Body of pancreas (tissue), 4 donors: ENCODE data around the gene CHST3. TPM values are rescaled to one million over a fixed set of nuclear protein-coding genes. Genes with fewer than 3 reads are reported as not detected.

ENCODE experiments used
- ATAC-seq: fragments of 150-250 bp; one replicate; pipeline ENCODE4 v1.9.1; 2016
- DNase-seq, 4 donors: peaks; one replicate each; pipeline ENCODE4 v3.0.0-alpha.2; 2019
- H3K27ac ChIP-seq, 4 donors: fragments of 200-600 bp; sonication (generic); 1 replicate in 3 of 4; 2 replicates in 1 of 4; pipeline versions ENCODE4 v1.5.1 to v1.6.1; 2016 to 2019; ENCODE audit warnings: mild to moderate bottlenecking in 1 of 4, mixed read lengths in 1 of 4, moderate library complexity in 1 of 4
- H3K27me3 ChIP-seq, 2 donors: fragments of 200-600 bp; sonication (generic); one replicate each; pipeline ENCODE4 v1.6.0; 2016; ENCODE audit warnings: mild to moderate bottlenecking in 1 of 2
- H3K36me3 ChIP-seq, 2 donors: fragments of 200-600 bp; sonication (generic); replicated peaks in 1 of 2; 2 replicates each; pipeline ENCODE4 v1.5.1; 2016; ENCODE audit warnings: low read depth in 2 of 2; ENCODE audit not compliant: insufficient read depth in 1 of 2
- H3K4me1 ChIP-seq: fragments of 200-600 bp; sonication (generic); one replicate; pipeline ENCODE4 v1.6.0; 2016
- H3K4me3 ChIP-seq, 2 donors: fragments of 200-600 bp; sonication (generic); 1 replicate in 1 of 2; 2 replicates in 1 of 2; pipeline ENCODE4 v1.5.1; 2016 to 2019
- H3K9me3 ChIP-seq, 3 donors: fragments of 200-600 bp; sonication (generic); 1 replicate in 2 of 3; 2 replicates in 1 of 3; pipeline ENCODE4 v1.5.1; 2016
- POLR2A ChIP-seq, 3 donors: fragments of 450-650 bp; IDR thresholded peaks; one replicate each; pipeline ENCODE4 v1.6.1; 2016; ENCODE audit warnings: antibody characterized with exemption in 3 of 3, mild to moderate bottlenecking in 2 of 3
- WGBS, 2 donors: methylation state at CpG; one replicate each; pipeline ENCODE4 v1.1.5; 2017; 5-methylcytosine and 5-hydroxymethylcytosine counted together
- intact Hi-C: fragments of 100-400 bp; cut with DNase I; formaldehyde crosslinking; loops from one replicate; pipeline ENCODE4 v1.15.1; 2023
- total RNA-seq, 2 donors: library from RNA; depleted of rRNA; stranded (reverse); fragments of >200 nt; gene quantifications; one replicate each; pipeline ENCODE4 v1.1.0, GENCODE V29; 2016
- TF ChIP-seq, protein P1 (sequence below), 7 experiments: fragments of 450-650 bp in 4 of 7; fragments of 200-600 bp in 3 of 7; sonication (generic) in 3 of 7; IDR thresholded peaks; one replicate each; pipeline ENCODE4 v1.5.1; 2016 to 2019; ENCODE audit warnings: antibody characterized with exemption in 7 of 7

Gene CHST3
- total RNA-seq, 2 donors from 2014 or later = 8.6 to 19.4 TPM

DNA sequence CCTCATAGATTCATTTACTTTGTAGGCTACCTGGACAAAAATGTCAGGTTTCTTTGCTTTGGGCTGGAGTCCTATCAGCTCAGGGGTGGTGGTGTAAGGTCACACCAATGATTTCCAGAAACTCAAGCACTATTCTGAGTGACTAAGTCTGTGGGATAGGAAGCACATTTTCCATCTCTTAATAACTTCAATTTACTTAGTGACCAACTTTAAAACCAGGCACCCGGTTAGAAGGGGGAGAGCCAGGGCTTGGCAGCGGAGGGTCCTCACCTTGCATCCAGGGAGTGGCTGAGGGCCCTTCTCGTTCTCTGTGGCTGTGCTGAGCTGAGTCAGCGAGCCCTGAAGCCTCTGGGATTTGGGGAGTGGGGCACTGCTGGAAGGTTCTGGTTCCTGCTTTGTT lies 6.7 kb downstream of the CHST3 start:
- Histone ChIP-seq H3K4me1 (peaks cover 71% of the 10 kb centered on the region), H3K9me3 (no peaks in the 10 kb centered on the region), H3K27me3 (no peaks in the 10 kb centered on the region), H3K27ac (peak overlapping the region in 3 of 4 donors; percentile 47 to 58 (median 49)), H3K4me3 (no peak overlapping the region), H3K36me3 (no peaks in the 10 kb centered on the region)
- TF ChIP-seq, protein P1, sequence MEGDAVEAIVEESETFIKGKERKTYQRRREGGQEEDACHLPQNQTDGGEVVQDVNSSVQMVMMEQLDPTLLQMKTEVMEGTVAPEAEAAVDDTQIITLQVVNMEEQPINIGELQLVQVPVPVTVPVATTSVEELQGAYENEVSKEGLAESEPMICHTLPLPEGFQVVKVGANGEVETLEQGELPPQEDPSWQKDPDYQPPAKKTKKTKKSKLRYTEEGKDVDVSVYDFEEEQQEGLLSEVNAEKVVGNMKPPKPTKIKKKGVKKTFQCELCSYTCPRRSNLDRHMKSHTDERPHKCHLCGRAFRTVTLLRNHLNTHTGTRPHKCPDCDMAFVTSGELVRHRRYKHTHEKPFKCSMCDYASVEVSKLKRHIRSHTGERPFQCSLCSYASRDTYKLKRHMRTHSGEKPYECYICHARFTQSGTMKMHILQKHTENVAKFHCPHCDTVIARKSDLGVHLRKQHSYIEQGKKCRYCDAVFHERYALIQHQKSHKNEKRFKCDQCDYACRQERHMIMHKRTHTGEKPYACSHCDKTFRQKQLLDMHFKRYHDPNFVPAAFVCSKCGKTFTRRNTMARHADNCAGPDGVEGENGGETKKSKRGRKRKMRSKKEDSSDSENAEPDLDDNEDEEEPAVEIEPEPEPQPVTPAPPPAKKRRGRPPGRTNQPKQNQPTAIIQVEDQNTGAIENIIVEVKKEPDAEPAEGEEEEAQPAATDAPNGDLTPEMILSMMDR (IDR thresholded peaks at IDR 0.05) = no peak
- TF ChIP-seq POLR2A (IDR thresholded peaks at IDR 0.05) = no peak
- no peak for ATAC-seq
- DNase-seq = no peak
- WGBS, 2 donors = 61 to 67% methylated on average over 4 of the region's 4 CpGs
- intact Hi-C loops = no loop called here

DNA sequence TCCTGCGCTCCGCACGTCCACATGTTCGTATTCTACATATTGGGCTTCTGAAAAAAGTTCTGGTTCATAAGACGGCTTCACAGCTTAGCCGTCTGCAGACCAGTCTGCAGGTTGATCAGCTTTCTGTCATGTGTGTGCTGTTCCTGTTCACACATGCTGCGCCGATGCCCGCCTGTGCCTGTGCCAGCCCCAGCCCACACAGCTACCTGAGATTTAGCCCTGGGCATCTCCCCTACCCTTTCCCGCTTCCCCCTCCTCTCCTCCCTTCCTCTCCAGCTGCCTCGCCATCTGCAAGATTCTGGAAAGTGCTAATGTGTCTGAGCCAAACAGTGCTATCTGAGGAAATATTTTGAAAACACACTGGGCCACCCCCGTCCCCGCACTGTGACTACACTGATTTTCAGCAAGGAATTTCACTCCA lies 7.1 kb downstream of the CHST3 start:
- no peak for TF ChIP-seq POLR2A (IDR thresholded peaks at IDR 0.05)
- TF ChIP-seq, protein P1 (IDR thresholded peaks at IDR 0.05) = no peak
- intact Hi-C loops = no loop called here
- H3K9me3 ChIP-seq = no peaks in the 10 kb centered on the region
- DNase-seq (no peak), ATAC-seq (no peak)
- no peaks in the 10 kb centered on the region for H3K36me3 ChIP-seq
- peak overlapping the region in 3 of 4 donors; percentile 47 to 58 (median 49) for H3K27ac ChIP-seq
- peaks cover 71% of the 10 kb centered on the region for H3K4me1 ChIP-seq
- no peaks in the 10 kb centered on the region for H3K27me3 ChIP-seq
- H3K4me3 ChIP-seq = no peak overlapping the region
- WGBS, 2 donors = 72 to 83% methylated on average over 10 to 13 of the region's 13 CpGs

DNA sequence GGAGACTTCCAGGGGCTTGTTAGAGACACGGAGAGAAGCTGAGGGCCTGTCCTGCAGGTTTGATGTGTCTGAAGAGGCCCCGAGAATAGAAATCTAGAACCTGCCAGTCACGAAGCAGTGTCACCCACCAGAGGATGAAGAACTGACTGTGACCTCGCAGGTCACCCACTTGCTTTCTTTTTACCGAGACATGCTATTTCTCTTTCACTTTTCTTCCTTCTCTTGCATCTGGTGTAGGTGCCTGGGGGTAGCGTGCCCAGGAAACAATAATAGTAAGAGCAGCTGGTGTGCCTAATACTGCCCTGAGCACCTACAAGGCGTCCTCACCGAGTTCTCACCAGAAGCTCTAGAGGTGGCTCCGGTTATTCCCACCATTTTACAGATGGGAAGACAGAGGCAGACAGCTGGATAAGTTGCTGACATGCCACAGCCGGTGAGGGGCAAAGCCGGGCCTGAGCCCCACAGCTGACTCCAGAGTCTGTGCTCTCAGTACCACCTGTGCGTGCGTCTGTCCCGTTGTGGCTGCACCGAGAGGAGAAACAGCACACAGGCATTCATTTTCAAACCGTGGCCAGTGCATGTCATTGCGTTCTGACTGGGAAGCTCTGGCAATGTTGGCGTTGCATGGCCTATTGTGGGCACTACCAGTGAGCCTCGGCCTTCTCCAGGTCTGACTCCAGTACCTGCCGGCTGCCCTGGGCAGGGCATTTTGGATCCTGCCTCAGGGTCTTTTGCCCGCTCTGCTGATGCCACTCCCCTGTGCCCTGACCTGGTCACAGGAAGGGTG lies 7.8 kb downstream of the CHST3 start:
- ATAC-seq (no peak), DNase-seq (no peak)
- no peak overlapping the region for H3K4me3 ChIP-seq
- peak overlapping the region in 1 of 4 donors; percentile 58 for H3K27ac ChIP-seq
- peaks cover 73% of the 10 kb centered on the region for H3K4me1 ChIP-seq
- TF ChIP-seq, protein P1 (IDR thresholded peaks at IDR 0.05) = no peak
- no peak for TF ChIP-seq POLR2A (IDR thresholded peaks at IDR 0.05)
- H3K9me3 ChIP-seq = no peaks in the 10 kb centered on the region
- H3K36me3 ChIP-seq = no peaks in the 10 kb centered on the region
- WGBS, 2 donors = 75 to 84% methylated on average over 21 of the region's 21 CpGs
- no peaks in the 10 kb centered on the region for H3K27me3 ChIP-seq
- intact Hi-C loops = no loop called here

DNA sequence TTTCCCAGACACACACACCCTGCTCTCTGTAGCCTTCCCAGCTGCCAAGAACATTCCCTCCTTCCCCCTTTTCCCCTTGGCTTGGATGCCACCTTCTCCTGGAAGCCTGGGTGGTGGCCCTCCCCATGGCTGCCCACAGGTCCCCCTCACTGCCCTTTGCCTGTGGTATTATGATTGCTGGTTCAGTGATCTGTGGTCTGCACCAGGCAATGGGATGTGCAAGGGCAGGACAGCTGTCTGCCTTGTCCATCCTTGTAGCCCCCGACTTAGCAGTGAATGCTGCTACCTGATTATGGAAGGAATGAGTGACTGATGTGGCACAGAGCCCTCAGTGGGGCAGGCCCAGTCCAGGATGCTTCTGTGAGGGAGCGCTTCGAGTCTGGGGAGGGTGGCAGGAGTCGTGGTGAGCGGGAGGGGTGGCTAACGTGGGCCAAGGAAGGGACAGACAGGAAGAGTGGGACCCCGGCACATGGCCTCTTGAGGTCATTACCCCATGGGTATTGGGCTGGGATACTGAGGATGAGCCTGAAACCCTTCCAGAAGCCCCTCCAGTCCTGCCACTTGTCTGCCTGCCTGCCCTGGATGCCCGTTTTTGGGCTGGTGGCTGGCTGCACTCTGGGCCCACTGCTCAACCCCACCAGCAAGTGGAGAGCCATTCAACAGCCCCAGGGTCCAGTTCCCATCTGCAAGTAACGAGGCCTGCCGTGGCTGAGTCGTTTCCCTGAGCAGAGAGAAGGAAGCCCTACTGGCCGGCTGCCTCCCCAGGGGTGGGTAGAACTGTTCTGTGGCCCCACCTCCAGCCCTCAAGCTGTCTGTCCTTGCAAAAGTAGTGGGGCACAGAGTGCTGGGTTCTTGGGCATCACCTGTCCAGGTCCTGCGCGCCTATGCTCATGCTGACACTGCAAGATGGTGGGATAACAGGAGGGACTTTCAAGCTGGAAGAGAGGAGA lies 8.8 kb downstream of the CHST3 start:
- Histone ChIP-seq H3K27me3 (no peaks in the 10 kb centered on the region), H3K4me3 (no peak overlapping the region), H3K27ac (peak overlapping the region in 2 of 4 donors; percentile 7 to 13), H3K4me1 (peaks cover 83% of the 10 kb centered on the region), H3K9me3 (no peaks in the 10 kb centered on the region), H3K36me3 (no peaks in the 10 kb centered on the region)
- DNase-seq (no peak), ATAC-seq (no peak)
- TF ChIP-seq POLR2A (IDR thresholded peaks at IDR 0.05) = no peak
- TF ChIP-seq, protein P1 (IDR thresholded peaks at IDR 0.05) = no peak
- intact Hi-C loops = no loop called here
- 69 to 79% methylated on average over 8 to 12 of the region's 14 CpGs for WGBS, 2 donors
